ENCODE measurements around the gene ANAPC16. TPM values are rescaled to one million over a fixed set of nuclear protein-coding genes. Genes with fewer than 3 reads are reported as not detected.
"Not testable (repeated sequence)": the region's sequence is repeated elsewhere in the genome, so short reads cannot be mapped to it uniquely, and the experiment has no call there.

Gene ANAPC16
- total and polyA plus RNA-seq, 5 experiments from 2014 or later = 121 to 453 (median 419) TPM

DNA sequence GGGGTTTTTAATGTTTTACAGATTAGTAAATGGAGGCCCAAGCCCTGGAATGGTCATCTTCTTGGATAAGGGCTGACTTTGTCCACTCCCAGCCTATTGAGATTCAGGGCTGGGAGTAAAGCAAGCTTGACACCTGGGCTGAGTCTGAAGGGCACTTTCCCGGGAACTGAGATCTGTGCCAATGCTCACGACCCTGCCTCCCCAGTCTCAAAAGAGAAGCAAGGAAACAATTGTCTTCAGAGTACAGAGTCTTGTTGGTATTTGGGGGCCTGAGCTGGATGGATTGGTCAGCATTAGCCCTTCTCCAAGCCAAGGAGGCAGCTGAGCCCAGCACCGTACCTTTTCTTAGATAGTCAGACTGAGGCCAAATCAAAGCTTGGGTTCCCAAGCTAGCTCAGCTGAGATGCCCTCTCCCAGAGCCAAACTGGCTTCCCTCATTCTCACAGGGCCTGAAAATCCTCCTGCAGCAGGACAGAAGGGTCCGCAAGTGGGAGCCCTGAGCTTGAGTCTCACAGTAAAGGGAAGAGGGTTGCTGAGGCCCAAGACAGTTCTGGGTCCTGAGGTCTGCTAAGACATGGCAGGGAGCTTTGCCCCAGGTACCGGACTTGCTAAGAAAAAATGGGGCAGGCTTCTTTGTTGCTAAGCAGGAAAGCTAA, 61.7 kb downstream of the ANAPC16 start:
- DNase-seq = no peak

DNA sequence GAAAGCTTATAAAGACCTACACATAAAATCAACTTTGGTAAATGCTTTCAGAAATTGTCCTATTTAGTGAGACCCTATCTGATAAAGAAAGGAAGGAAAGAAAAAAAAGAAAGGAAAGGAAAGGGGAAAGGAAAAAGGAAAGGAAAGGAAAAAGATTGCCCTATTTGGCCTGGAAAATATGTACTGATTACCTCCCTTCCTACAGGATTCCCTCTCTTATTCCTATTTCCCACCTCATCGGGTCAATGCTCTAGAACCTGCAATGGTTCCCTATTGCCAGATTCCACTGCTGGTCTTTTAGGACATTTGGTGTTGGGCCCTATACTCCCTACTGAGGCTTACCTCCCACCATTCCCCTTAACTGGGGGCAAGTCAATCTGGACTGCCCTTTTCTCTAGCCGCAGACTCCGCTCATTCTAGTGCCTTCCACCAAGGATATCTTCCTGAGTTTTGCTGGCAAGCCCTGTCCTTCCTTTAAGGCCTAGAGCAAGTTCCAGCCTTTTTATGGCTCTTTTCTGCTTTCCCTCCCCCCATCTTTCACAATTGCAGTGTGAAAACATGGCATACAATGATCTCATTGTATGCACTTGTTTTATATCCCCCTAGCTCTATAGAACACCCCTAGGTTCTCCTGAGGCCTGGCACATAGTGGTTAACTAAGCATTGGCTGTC, 62.3 kb downstream of the ANAPC16 start:
- ATAC-seq (no peak), DNase-seq (no peak)
- H3K4me3 Mint-ChIP-seq = peak overlapping the region in 3 of 10 donors; percentile 12 to 46 (median 15)
- POLR2A ChIA-PET = interaction anchor here (0.6 to 8.2 kb wide), 9 partner anchors 13 to 51 kb away, joined by 3 to 120 read pairs (median 6); no protein-coding TSS in a partner anchor
- H3K4me1 Mint-ChIP-seq = peaks cover 26 to 55% (median 52%) of the 10 kb centered on the region in 4 donors
- H3K9me3 Mint-ChIP-seq = no peaks in the 10 kb centered on the region
- peak overlapping the region in 9 of 10 donors; percentile 58 to 97 (median 89) for H3K27ac Mint-ChIP-seq
- H3K27me3 Mint-ChIP-seq = no peaks in the 10 kb centered on the region
- peaks cover 16 to 28% (median 21%) of the 10 kb centered on the region in 3 donors for H3K36me3 Mint-ChIP-seq

More for the DNA sequence above, 61.7 kb downstream of the ANAPC16 start:
- peaks cover 27 to 60% (median 53%) of the 10 kb centered on the region in 4 donors for H3K4me1 Mint-ChIP-seq
- peak overlapping the region in 5 of 10 donors; percentile 94 to 100 (median 98) for H3K4me3 Mint-ChIP-seq
- no peaks in the 10 kb centered on the region for H3K9me3 Mint-ChIP-seq
- H3K27me3 Mint-ChIP-seq = no peaks in the 10 kb centered on the region
- H3K27ac Mint-ChIP-seq = peak overlapping the region; percentile 41 to 99 (median 96)
- H3K36me3 Mint-ChIP-seq = peaks cover 16 to 28% (median 21%) of the 10 kb centered on the region in 3 donors
- POLR2A ChIA-PET = interaction anchor here (0.6 to 8.2 kb wide), 6 partner anchors 14 to 60 kb away, joined by 3 to 120 read pairs (median 6); no protein-coding TSS in a partner anchor
- ATAC-seq = no peak

DNA sequence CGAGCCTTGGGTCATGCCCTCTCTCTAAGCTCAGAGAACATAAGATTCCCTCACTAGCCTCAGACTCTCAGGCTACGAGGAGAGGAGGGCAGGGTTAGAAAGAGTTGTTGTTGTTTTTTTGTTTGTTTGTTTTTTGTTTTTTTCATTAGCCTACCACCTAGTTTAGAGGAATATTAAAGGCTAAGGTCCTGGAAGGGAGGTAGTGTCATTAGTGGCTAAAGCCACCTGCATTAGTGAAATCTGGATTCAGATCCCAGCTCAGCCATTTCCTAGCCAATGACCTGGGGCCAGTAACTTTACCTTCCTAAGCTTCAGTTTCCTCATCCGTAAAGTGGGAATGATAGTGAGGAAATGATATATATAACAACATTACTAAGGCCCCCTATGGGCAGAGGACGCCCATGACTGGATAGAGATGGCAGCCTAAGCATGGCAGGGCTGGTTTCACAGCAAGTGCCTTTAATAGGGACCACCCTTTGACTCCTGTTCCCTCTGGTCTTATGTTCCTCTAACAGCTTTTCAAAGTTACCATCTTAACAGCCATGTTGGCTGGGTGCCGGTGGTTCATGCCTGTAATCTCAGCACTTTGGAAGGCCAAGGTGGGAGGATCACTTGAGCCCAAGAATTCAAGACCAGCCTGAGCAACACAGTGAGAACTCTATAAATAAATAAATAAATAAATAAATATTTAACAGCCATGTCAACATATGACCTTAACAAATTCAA, 63.0 kb downstream of the ANAPC16 start:
- peaks cover 24 to 55% (median 51%) of the 10 kb centered on the region in 4 donors for H3K4me1 Mint-ChIP-seq
- POLR2A ChIA-PET = interaction anchor here (0.6 to 8.2 kb wide), 9 partner anchors 12 to 57 kb away, joined by 3 to 120 read pairs (median 6); no protein-coding TSS in a partner anchor

DNA sequence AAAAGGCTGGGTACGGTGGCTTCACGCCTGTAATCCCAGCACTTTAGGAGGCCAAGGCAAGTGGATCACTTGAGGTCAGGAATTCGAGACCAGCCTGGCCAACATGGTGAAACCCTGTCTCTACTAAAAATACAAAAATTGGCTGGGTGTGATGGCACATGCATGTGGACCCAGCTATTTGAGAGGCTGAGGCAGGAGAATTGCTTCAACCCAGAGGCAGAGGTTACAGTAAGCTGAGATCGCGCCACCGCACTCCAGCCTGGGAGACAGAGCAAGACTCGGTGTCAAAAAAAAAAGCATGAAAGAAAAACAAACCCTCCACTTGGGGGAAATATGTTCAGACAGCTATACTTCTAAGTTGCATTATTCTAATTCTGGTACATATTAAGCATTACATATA, 63.8 kb downstream of the ANAPC16 start:
- Mint-ChIP-seq H3K27ac (peak overlapping the region in 9 of 10 donors; percentile 20 to 80 (median 66)), H3K4me1 (peaks cover 24 to 60% (median 54%) of the 10 kb centered on the region in 4 donors), H3K4me3 (peak overlapping the region in 1 of 10 donors; percentile 67), H3K36me3 (peaks cover 14 to 24% (median 18%) of the 10 kb centered on the region in 3 donors)
- not testable (repeated sequence) for H3K9me3 Mint-ChIP-seq, DNase-seq, H3K27me3 Mint-ChIP-seq, ATAC-seq
- POLR2A ChIA-PET = interaction anchor here (0.5 to 8.2 kb wide), 8 partner anchors 13 to 58 kb away, joined by 3 to 120 read pairs (median 4); no protein-coding TSS in a partner anchor

More for the DNA sequence above, 63.0 kb downstream of the ANAPC16 start:
- Mint-ChIP-seq H3K4me3 (peak overlapping the region in 2 of 10 donors; percentile 15 to 46), H3K27ac (peak overlapping the region in 8 of 10 donors; percentile 57 to 97 (median 80)), H3K9me3 (no peaks in the 10 kb centered on the region), H3K27me3 (no peaks in the 10 kb centered on the region), H3K36me3 (peaks cover 16 to 27% (median 21%) of the 10 kb centered on the region in 3 donors)
- ATAC-seq = no peak
- no peak for DNase-seq

DNA sequence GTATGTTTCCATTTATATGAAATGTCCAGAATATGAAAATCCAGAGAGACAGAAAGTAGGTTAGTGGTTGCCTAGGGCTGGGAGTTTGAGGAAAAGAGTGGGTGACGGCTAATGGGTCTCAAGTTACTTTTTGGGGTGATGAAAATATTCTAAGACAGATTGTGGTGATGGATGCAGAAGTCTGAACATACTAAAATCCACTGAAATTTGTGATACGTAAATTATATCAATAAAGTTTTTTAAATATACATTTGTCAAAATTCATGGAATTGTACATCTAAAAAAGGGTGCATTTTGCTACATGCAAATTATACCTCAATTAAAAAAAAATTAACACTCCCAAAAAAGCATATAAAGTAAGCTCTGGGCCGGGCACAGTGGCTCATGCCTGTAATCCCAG, 67.3 kb downstream of the ANAPC16 start:
- Mint-ChIP-seq H3K9me3 (no peaks in the 10 kb centered on the region), H3K4me1 (peaks cover 19 to 55% (median 52%) of the 10 kb centered on the region in 4 donors), H3K4me3 (no peak overlapping the region), H3K27ac (peak overlapping the region in 2 of 10 donors; percentile 4 to 57), H3K36me3 (no peaks in the 10 kb centered on the region), H3K27me3 (no peaks in the 10 kb centered on the region)
- ATAC-seq = no peak
- POLR2A ChIA-PET = interaction anchor here (0.6 to 1.8 kb wide), 8 partner anchors 8 to 402 kb away, joined by 3 to 7 read pairs (median 4); partner anchors contain the start of gene DDIT4
- DNase-seq = no peak

Other genes with a start within 250 kb of the ANAPC16 start
- gene SPOCK2, start 127.5 kb upstream of the ANAPC16 start, total RNA-seq = 100 to 1,000 TPM; 566 to 578 TPM
- gene SPOCK2, start 127.5 kb upstream of the ANAPC16 start, polyA plus RNA-seq = 100 to 1,000 TPM; 177 to 292 (median 235) TPM
- gene ASCC1, start 264 bp downstream of the ANAPC16 start, total RNA-seq = 10 to 100 TPM; 23.8 to 24.7 TPM
- gene ASCC1, start 264 bp downstream of the ANAPC16 start, polyA plus RNA-seq = 10 to 100 TPM; 21.2 to 44.4 (median 31.4) TPM
- 10 to 100 TPM; 23.8 to 29.6 TPM for gene DDIT4, start 57.9 kb downstream of the ANAPC16 start, total RNA-seq
- gene DDIT4, start 57.9 kb downstream of the ANAPC16 start, polyA plus RNA-seq = 100 to 1,000 TPM in 2 of 3 donors, 10 to 100 TPM in 1; 68.0 to 190 (median 189) TPM
- gene DNAJB12, start 138.9 kb downstream of the ANAPC16 start, total RNA-seq = 10 to 100 TPM; 25.5 to 27.9 TPM
- gene DNAJB12, start 138.9 kb downstream of the ANAPC16 start, polyA plus RNA-seq = 10 to 100 TPM; 13.1 to 25.0 (median 16.6) TPM

Measured in naive thymus-derived CD8-positive, alpha-beta T cell (primary cell).